GM21825 (cell line): ENCODE data around the gene TUBA4A.
"Not testable (repeated sequence)": the region's sequence is repeated elsewhere in the genome, so short reads cannot be mapped to it uniquely, and the experiment has no call there.

ENCODE experiments used
- ATAC-seq: cut with Tn5 transposase; IDR thresholded peaks from one replicate; pipeline ENCODE4 v1.9.1; 2021; ENCODE audit warnings: mild to moderate bottlenecking, moderate library complexity; ENCODE audit not compliant: unreplicated experiment

The TUBA4A gene

GRCh38 chr2:219214141-219214540, 39.6 kb downstream of the TUBA4A start:
- ATAC-seq, result no peak

DNA sequence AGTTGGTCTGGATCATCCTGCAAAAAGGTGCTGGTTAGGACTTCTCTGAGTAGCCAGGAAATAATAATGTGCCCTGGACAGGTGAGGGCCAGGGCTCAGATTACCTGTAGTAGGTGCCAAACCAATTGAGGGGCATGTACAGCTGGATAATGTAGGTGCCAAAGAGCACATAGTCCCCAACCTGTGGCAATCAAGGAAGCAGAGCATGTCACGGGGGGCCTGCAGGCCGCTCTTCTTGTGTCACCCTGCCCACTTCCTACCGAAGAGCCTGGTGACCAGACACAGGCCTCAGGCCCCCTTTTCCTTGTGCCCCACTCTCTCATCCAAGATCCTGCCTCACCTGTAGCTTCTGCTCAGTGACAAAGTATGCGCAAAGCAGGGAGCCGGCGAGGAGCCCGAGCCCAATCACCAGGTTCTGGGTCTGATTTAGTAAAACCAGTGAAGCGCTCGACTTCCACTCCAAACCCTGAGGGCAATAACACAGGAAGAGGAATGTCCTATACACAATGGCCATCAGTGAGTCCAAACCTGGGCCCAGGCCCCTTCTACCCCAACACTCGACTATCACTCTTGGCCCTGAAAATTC, 40.1 kb downstream of the TUBA4A start:
- ATAC-seq, result no peak

DNA sequence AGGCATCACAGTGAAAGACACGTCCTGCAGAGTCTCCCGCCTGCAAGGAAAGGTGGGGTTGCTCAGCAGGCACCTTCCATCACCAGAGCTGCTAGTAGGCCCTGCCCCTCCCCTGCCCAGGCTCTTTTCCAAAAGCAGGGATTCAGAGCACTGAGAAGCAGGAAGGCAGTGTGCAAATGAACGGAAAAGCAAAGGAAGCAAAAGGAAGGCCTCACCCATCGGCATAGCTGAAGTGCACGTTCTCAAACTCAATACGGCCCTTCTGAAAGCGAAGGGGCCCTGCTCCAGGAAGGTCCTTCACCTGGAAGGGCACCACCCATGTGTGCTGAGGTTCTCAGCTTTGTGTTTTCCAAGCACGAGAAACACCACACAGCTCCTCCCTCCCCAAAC, 40.7 kb downstream of the TUBA4A start:
- ATAC-seq, result no peak

DNA sequence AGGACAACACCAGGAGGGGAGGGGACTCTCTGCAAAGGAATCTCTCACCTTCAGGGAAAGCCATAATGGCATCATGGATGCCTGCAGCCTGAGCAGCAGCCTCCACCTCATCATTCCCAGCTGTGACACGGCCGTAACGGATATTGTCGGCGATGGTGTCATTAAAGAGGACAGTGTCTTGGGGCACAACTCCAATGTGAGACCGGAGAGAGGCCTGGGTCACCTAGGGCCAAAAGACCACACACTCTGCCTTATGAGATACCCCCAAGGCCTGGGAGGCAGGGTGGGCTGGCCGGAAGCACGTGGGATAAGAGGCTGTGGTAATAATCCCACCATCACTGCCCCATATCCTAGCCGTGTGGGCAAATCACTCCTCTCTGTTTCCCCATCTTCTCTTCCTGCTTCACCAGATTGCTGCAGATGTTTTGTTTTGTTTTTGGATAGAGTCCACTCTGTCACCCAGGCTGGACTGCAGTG, 42.8 kb downstream of the TUBA4A start:
- no peak for ATAC-seq

DNA sequence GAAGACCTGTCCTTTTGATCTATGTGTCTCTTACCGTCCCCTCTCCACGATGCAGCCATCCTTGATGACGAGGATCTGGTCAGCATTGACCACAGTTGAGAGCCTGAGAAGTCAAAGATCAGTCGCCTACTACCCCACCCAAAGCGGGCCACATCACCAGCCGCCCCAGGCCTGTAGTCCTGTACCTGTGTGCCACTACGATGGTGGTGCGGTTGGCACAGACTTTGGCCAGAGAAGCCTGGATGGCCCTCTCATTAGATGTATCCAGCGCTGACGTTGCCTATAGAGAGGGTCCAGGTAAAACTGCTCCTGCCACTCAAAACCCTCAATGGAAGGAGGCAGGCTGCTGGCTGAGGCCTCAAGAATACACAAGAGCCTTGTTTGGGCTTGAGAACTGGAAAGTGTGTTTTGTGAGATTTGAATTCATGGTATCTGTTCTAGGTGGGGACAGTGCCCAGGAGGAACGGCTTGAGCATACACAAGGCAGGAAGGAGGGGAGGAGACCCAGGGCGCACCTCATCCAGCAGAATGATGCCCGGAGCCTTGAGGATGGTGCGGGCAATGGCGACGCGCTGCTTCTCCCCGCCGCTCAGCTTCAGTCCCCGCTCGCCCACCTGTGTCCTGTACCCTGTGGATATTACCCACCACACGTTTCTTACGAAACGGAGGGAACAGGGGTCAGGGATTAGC, 43.4 kb downstream of the TUBA4A start:
- no peak for ATAC-seq

GRCh38 chr2:219209236-219210195, 44.2 kb downstream of the TUBA4A start:
- no peak for ATAC-seq

DNA sequence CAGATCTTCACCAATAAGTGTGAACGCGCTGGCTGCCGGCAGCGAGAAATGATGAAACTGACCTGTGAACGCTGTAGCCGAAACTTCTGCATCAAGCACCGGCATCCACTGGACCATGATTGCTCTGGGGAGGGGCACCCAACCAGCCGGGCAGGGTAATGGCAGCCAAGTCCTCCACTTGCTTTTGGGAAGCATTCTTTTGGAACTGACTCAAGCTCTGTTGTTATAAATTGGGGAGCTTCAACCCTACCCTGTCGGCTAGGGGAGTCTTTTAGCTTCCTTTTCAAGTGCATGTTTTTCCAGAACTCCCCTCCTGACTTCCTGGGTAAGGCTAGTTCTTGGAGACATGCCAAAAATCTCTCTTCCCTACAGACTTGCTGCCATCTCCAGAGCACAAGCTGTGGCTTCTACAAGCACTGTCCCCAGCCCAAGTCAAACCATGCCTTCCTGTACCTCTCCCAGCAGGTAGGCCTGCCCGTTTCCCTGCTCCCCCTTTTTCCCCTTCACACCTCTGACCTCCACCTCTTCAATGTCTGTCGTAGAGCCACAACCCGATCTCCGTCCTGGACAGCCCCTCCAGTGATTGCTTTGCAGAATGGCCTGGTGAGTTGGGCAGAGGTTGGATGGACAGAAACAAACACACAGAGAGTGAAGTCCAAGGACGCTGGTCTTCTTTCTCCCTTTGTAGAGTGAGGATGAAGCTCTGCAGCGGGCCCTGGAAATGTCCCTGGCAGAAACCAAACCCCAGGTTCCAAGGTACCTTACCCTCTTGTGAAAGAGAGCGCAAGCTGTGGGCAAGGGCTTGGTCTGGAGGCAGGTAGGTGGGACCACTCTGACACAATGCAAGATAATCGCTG, 45.6 kb downstream of the TUBA4A start:
- ATAC-seq, result no peak

DNA sequence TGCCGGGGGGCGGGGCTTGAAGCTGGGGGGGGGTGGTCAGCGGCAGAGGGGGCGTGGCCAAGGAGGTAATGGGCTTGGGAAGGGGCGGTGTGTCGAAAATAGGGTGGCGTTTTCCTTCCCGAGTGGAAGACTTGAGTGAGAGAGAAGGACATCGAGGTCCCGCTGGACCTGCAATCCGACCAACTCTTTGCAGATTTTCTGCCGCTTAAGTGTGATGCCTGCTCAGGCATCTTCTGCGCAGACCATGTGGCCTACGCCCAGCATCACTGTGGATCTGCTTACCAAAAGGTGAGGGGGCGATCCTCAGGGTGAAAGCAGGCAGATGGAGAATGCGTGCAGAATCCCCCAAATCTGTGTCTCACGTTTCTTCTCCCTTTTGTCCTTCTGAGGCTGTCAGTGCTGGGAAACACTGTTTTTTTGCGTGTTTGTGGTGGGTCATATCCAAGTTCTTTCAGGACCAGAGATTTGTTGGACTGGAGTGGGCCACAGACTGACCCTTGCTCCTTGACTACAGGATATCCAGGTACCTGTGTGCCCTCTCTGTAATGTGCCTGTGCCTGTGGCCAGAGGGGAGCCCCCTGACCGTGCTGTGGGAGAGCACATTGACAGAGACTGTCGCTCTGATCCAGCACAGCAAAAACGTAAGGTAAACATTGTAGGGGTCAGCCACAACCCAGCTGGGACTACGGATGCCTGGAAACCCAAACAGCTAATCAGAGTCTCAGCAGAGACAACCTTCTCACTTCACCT, 46.4 kb downstream of the TUBA4A start:
- no peak for ATAC-seq

DNA sequence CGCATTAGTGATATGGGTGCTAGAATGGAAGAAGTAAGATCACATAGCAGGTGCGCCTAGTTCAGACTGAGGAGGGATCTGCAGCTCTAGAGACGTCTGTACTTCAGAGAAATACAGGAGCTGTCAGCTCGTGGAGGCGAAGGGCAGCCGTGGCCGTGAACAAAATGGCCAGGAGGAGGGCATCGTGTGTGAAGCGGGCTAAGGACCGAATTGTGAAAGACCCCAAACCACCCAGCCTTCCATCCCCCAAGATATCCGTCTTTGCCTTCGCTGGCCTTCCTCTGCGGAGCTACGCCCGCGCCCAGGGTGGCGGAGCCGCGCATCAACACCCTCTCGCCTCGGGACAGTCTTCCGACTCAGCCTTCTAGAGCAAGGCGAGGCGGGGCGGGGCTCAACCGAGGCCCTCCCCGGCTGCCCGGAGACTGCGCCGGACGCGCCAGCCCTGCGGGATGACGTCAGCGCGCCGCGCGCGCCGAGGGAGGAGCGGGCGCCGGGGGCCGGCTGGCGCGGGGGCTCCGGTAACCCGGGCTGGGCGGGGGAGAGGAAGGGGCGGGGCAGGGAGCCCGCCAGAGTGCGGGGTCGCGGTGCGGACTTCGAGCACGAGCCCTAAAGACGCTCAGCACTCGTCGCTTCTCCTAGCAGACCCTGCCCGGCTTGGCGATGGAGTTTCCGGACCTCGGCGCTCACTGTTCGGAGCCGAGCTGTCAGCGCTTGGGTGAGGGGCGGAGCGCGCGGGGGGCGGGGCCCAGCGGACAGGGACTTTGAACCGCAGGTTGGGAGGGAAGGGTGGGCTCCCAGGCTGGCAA, 47.2 kb downstream of the TUBA4A start, which contains the start of gene ZFAND2B:
ZFAND2B (plus strand) TSS at position 455 of the 806 bp plus-strand sequence; CDS start at position 661, 206 bp downstream.
- peak; percentile 97 for ATAC-seq

DNA sequence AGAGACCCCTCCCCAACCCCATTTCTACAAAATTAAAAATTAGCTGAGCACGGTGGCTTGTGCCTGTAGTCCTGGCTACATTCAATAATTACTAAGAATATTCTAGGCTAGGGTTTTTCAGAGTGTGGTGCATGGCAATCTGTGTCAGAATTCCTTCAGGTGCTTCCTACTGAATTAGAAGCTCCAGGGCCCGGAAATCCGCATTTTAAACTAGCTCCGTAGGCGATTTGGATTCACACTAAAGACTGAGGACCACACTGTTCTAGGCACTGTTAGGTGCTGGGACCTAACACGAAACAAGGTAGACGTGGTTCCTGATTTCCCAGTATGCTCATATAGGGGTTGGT, 47.8 kb downstream of the TUBA4A start:
- ATAC-seq, result no peak

DNA sequence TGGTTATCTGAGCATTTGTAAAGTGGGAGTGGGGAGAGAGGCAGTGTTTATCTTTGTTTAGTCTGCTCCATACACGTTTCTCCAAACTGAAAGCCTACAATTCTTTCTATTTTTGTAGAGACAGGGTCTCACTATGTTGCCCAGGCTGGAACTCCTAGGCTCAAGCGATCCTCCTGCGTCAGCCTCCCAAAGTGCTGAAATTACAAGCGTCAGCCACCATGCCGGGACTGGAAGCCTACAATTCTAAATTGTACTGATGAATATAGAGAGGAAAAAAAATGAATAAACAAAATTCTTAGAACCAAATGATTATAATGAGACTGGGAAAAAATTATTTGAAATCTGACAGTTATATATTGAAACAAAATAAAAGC, 48.6 kb downstream of the TUBA4A start:
- ATAC-seq, result no peak

GRCh38 chr2:219204425-219205164, 49.1 kb downstream of the TUBA4A start:
- no peak for ATAC-seq

- not testable (repeated sequence) for ATAC-seq
Observed at GRCh38 chr2:219201331-219201730, 52.4 kb downstream of the TUBA4A start.

DNA sequence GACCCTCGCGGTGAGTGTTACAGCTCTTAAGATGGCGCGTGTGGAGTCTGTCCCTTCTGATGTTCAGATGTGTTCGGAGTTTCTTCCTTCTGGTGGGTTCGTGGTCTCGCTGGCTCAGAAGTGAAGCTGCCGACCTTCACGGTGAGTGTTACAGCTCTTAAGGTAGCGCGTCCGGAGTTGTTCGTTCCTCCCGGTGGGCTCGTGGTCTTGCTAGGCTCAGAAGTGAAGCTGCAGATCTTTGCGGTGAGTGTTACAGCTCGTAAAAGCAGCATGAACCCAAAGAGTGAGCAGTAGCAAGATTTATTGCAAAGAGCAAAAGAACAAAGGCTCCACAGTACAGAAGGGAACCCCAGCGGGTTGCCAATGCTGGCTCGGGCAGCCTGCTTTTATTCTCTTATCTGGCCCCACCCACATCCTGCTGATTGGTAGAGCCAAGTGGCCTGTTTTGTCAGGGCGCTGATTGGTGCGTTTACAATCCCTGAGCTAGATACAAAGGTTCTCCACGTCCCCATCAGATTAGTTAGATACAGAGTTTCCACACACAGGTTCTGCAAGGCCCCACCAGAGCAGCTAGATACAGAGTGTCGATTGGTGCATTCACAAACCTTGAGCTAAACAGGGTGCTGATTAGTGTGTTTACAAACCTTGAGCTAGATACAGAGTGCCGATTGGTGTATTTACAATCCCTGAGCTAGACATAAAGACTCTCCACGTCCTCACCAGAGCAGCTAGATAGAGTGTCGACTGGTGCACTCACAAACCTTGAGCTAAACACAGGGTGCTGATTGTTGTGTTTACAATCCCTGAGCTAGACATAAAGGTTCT, 53.0 kb downstream of the TUBA4A start:
- not testable (repeated sequence) for ATAC-seq
